Smooth muscle cell (in vitro differentiated cells): Measurements from ENCODE around the gene FANCB. TPM values are rescaled to one million over a fixed set of nuclear protein-coding genes. Genes with fewer than 3 reads are reported as not detected.

Experiments
- DNase-seq: peaks from one replicate; lab custom pipeline; 2025; ENCODE audit not compliant: unreplicated experiment; lab: John Stamatoyannopoulos, UW
- H2AFZ ChIP-seq: fragments of 200-600 bp; sonication (generic); 2 replicates; pipeline ENCODE4 v1.6.0; 2016; ENCODE audit warnings: antibody characterized with exemption, low read depth, mild to moderate bottlenecking
- H3F3A ChIP-seq: fragments of 200-600 bp; sonication (generic); 2 replicates; pipeline ENCODE4 v1.6.0; 2017; ENCODE audit warnings: antibody characterized with exemption, low read depth
- H3K27ac ChIP-seq: fragments of 200-600 bp; sonication (generic); 2 replicates; pipeline ENCODE4 v1.5.1; 2016; ENCODE audit warnings: low read depth, mild to moderate bottlenecking
- H3K27me3 ChIP-seq: fragments of 200-600 bp; sonication (generic); 2 replicates; pipeline ENCODE4 v1.6.1; 2016; ENCODE audit warnings: low read depth, mild to moderate bottlenecking
- H3K36me3 ChIP-seq: fragments of 200-600 bp; sonication (generic); 2 replicates; pipeline ENCODE4 v1.5.1; 2016; ENCODE audit warnings: low read depth
- H3K4me1 ChIP-seq: fragments of 200-600 bp; sonication (generic); 2 replicates; pipeline ENCODE4 v1.5.1; 2016; ENCODE audit warnings: low read depth
- H3K4me2 ChIP-seq: fragments of 200-600 bp; sonication (generic); 2 replicates; pipeline ENCODE4 v1.6.0; 2016; ENCODE audit warnings: mild to moderate bottlenecking
- H3K4me3 ChIP-seq: fragments of 200-600 bp; sonication (generic); 2 replicates; pipeline ENCODE4 v1.5.1; 2016; ENCODE audit warnings: mild to moderate bottlenecking
- H3K79me2 ChIP-seq: fragments of 200-600 bp; sonication (generic); 2 replicates; pipeline ENCODE4 v1.6.0; 2016; ENCODE audit warnings: low read depth, mild to moderate bottlenecking
- H3K9ac ChIP-seq: fragments of 200-600 bp; sonication (generic); 2 replicates; pipeline ENCODE4 v1.6.0; 2016; ENCODE audit warnings: low read depth
- H3K9me3 ChIP-seq: fragments of 200-600 bp; sonication (generic); replicated peaks from 2 replicates; pipeline ENCODE4 v1.5.1; 2016; ENCODE audit warnings: low read depth
- H4K20me1 ChIP-seq: fragments of 200-600 bp; sonication (generic); 2 replicates; pipeline ENCODE4 v1.6.0; 2016; ENCODE audit warnings: low read depth
- WGBS: methylation state at CpG from one replicate; pipeline ENCODE4 v1.1.7; 2016; ENCODE audit warnings: low lambda C conversion rate; 5-methylcytosine and 5-hydroxymethylcytosine counted together
- polyA plus RNA-seq: library from polyadenylated mRNA; unstranded; fragments of >200 nt; fragmentation: Nextera tagmentation; extraction: Ambion mirVana; gene quantifications from 2 replicates; pipeline ENCODE4 v1.2.1, GENCODE V29; 2016
- total RNA-seq: library from RNA; depleted of rRNA; stranded (reverse); fragments of >200 nt; gene quantifications from 2 replicates; pipeline ENCODE4 v1.2.3, GENCODE V29; 2014
- TF ChIP-seq, protein P1 (sequence below): fragments of 200-600 bp; sonication (generic); IDR thresholded peaks from 2 replicates; pipeline ENCODE4 v1.5.1; 2017; ENCODE audit warnings: borderline replicate concordance, mild to moderate bottlenecking, antibody characterized with exemption; ENCODE audit not compliant: insufficient read depth, poor library complexity, severe bottlenecking

The FANCB gene
- total and polyA plus RNA-seq, 2 experiments from 2014 or later, result 2.0 to 7.6 TPM

DNA sequence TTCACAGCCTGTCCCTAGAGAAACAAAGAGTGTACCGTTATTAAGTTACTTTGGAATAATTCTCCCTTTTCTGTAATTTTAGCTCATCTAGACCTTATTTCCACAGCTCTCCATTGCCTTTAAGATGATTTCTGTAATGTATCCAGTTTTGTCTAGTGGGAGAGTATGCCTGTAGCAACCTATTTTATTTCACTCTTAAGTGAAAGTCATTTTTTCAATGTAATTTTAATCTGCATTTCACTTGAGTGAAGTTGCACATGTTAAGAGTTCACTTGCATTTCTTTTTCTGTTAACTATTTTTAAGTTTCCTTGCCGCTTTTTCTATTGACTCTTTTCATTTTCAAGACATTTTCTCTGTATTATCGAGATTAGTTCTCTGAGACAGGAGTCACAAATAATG lies 46.5 kb downstream of the FANCB start:
- Histone ChIP-seq H3F3A (no peaks in the 10 kb centered on the region), H3K4me1 (no peaks in the 10 kb centered on the region), H3K36me3 (no peaks in the 10 kb centered on the region), H3K4me3 (no peak overlapping the region), H3K4me2 (no peak overlapping the region), H3K9ac (no peak overlapping the region), H3K9me3 (no peaks in the 10 kb centered on the region), H4K20me1 (no peaks in the 10 kb centered on the region), H3K27me3 (no peaks in the 10 kb centered on the region), H2AFZ (no peak overlapping the region), H3K79me2 (no peaks in the 10 kb centered on the region), H3K27ac (no peak overlapping the region)
- whole genome bisulfite sequencing, result 77% methylated on average over 3 of the region's 3 CpGs
- TF ChIP-seq, protein P1, sequence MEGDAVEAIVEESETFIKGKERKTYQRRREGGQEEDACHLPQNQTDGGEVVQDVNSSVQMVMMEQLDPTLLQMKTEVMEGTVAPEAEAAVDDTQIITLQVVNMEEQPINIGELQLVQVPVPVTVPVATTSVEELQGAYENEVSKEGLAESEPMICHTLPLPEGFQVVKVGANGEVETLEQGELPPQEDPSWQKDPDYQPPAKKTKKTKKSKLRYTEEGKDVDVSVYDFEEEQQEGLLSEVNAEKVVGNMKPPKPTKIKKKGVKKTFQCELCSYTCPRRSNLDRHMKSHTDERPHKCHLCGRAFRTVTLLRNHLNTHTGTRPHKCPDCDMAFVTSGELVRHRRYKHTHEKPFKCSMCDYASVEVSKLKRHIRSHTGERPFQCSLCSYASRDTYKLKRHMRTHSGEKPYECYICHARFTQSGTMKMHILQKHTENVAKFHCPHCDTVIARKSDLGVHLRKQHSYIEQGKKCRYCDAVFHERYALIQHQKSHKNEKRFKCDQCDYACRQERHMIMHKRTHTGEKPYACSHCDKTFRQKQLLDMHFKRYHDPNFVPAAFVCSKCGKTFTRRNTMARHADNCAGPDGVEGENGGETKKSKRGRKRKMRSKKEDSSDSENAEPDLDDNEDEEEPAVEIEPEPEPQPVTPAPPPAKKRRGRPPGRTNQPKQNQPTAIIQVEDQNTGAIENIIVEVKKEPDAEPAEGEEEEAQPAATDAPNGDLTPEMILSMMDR, result no peak
- no peak for DNase-seq

- H3K9ac ChIP-seq, result no peak overlapping the region
- H3K27me3 ChIP-seq, result no peaks in the 10 kb centered on the region
- DNase-seq, result no peak
- no peaks in the 10 kb centered on the region for H3K9me3 ChIP-seq
- H2AFZ ChIP-seq, result no peak overlapping the region
- no peaks in the 10 kb centered on the region for H3K36me3 ChIP-seq
- H4K20me1 ChIP-seq, result no peaks in the 10 kb centered on the region
- no peak overlapping the region for H3K27ac ChIP-seq
- H3F3A ChIP-seq, result no peaks in the 10 kb centered on the region
- TF ChIP-seq, protein P1, result no peak
- H3K4me2 ChIP-seq, result no peak overlapping the region
- no peak overlapping the region for H3K4me3 ChIP-seq
- H3K4me1 ChIP-seq, result no peaks in the 10 kb centered on the region
- no peaks in the 10 kb centered on the region for H3K79me2 ChIP-seq
Observed at GRCh38 chrX:14825851-14826250, 47.0 kb downstream of the FANCB start.

- H3K27me3 ChIP-seq, result no peaks in the 10 kb centered on the region
- H4K20me1 ChIP-seq, result no peaks in the 10 kb centered on the region
- no peaks in the 10 kb centered on the region for H3K4me1 ChIP-seq
- no peak overlapping the region for H3K9ac ChIP-seq
- no peak for DNase-seq
- no peaks in the 10 kb centered on the region for H3K9me3 ChIP-seq
- H3K36me3 ChIP-seq, result no peaks in the 10 kb centered on the region
- no peak overlapping the region for H3K27ac ChIP-seq
- no peaks in the 10 kb centered on the region for H3K79me2 ChIP-seq
- TF ChIP-seq, protein P1, result no peak
- H3F3A ChIP-seq, result no peaks in the 10 kb centered on the region
- 80% methylated on average over 3 of the region's 3 CpGs for WGBS
- no peak overlapping the region for H2AFZ ChIP-seq
- H3K4me2 ChIP-seq, result no peak overlapping the region
- no peak overlapping the region for H3K4me3 ChIP-seq
Observed at GRCh38 chrX:14819769-14820168, 53.1 kb downstream of the FANCB start.

DNA sequence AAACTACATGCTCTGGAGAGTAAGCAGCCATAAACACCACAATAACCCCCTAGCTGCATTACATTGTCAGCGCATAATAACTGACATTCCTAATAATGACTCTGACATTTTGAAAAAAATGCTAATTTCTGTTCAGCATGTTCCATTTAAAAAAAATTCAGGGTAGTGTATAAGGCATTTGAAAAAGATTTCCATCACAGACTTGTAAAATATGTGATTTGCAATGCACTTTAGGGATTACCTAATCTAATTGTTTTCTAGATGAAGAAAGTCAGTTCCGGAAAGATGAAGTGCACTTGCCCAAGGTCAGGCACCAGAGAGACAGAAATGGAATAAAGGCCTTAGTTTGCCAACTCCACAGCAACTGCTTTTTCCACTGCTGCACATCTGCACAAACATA lies 55.3 kb downstream of the FANCB start:
- Histone ChIP-seq H3K27ac (no peak overlapping the region), H4K20me1 (no peaks in the 10 kb centered on the region), H3K79me2 (no peaks in the 10 kb centered on the region), H3F3A (no peaks in the 10 kb centered on the region), H3K27me3 (no peaks in the 10 kb centered on the region), H3K4me2 (no peak overlapping the region), H2AFZ (no peak overlapping the region), H3K4me1 (no peaks in the 10 kb centered on the region), H3K9ac (no peak overlapping the region), H3K4me3 (no peak overlapping the region), H3K9me3 (no peaks in the 10 kb centered on the region), H3K36me3 (no peaks in the 10 kb centered on the region)
- no peak for DNase-seq
- WGBS, result 90% methylated on average over 2 of the region's 2 CpGs
- TF ChIP-seq, protein P1, result no peak
